Measurements from ENCODE around the gene SELENOP. TPM values are rescaled to one million over a fixed set of nuclear protein-coding genes. Genes with fewer than 3 reads are reported as not detected.

The SELENOP gene
- total and polyA plus RNA-seq, 2 of the 8 experiments (the other 6 are each of a cell fraction or from before 2014, with no cell fraction given), result 5.5 to 19.4 TPM

- TF ChIP-seq ATF3 (IDR thresholded peaks at IDR 0.05; ENCODE audit: insufficient read depth, low read depth, low read length), result no peak
- TF ChIP-seq TCF12 (IDR thresholded peaks at IDR 0.05; ENCODE audit: low read depth, low read length), result no peak
- no peak for TF ChIP-seq TAF1 (IDR thresholded peaks at IDR 0.05; ENCODE audit: low read depth, low read length)
- no peak for TF ChIP-seq RAD21 (IDR thresholded peaks at IDR 0.05 in 1 of 2, conservative IDR thresholded peaks at IDR 0.05 in 1 of 2; ENCODE audit: low read depth in 2 of 2, low read length in 2 of 2)
- TF ChIP-seq SIRT6 (IDR thresholded peaks at IDR 0.05; ENCODE audit: low read length), result no peak
- TF ChIP-seq E2F6 (IDR thresholded peaks at IDR 0.05), result no peak
- TF ChIP-seq CBX5 (IDR thresholded peaks at IDR 0.05; ENCODE audit: low read depth, low read length), result no peak
- TF ChIP-seq TEAD4 (IDR thresholded peaks at IDR 0.05; ENCODE audit: low read depth, low read length), result no peak
- TF ChIP-seq HDAC6 (IDR thresholded peaks at IDR 0.05; ENCODE audit: low read depth, low read length), result no peak
- no peak for TF ChIP-seq CHD1 (IDR thresholded peaks at IDR 0.05; ENCODE audit: low read depth, low read length)
- TF ChIP-seq RXRA (IDR thresholded peaks at IDR 0.05; ENCODE audit: insufficient read depth, low read depth, low read length), result no peak
These were observed 24.5 kb upstream of the SELENOP start (continued) for GRCh38 chr5:42836070-42836769.
